ENCODE data around the gene D2HGDH. TPM values are rescaled to one million over a fixed set of nuclear protein-coding genes. Genes with fewer than 3 reads are reported as not detected.
"Not testable (repeated sequence)": the region's sequence is repeated elsewhere in the genome, so short reads cannot be mapped to it uniquely, and the experiment has no call there.

D2HGDH gene
- total RNA-seq, 1 experiment from 2014 or later, result 50.7 TPM

DNA sequence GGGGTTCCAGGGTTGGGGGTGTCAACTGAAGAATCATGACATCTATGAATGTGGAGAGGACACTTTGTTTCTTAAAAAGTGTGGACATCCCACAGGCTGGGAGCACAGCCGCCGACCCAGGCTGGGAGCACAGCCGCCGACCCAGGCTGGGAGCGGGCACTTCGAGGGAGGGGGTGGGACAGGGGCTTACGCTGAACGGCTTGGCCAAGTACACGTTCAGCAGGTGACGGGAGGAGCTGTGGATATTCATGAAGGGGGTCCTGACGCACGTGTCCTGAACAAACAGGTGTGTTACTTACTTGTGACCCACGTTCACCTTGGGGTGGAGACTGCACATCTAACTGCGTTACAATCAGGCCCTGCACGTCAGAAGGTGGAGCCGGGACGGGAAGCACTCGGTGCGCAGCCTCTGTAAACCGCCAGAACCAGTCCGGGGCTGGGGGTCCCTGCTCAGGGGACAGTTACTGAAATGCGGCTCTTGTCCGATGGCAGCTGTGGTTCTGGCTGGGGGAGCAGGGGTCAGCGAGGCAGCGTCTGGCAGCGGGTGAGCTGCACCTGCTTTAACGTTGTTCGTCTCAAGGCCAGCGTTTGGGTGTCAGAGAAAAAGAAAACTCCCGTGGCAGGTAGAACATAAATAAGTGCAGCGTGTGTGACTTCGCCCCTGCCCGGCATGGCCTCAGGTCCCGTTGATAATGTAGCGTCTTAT lies 65.9 kb downstream of the D2HGDH start:
- DNase-seq (ENCODE audit: low spot score); in situ Hi-C loops (cut with HindIII; ENCODE audit: low sequenced_read_pairs): not testable (repeated sequence)

DNA sequence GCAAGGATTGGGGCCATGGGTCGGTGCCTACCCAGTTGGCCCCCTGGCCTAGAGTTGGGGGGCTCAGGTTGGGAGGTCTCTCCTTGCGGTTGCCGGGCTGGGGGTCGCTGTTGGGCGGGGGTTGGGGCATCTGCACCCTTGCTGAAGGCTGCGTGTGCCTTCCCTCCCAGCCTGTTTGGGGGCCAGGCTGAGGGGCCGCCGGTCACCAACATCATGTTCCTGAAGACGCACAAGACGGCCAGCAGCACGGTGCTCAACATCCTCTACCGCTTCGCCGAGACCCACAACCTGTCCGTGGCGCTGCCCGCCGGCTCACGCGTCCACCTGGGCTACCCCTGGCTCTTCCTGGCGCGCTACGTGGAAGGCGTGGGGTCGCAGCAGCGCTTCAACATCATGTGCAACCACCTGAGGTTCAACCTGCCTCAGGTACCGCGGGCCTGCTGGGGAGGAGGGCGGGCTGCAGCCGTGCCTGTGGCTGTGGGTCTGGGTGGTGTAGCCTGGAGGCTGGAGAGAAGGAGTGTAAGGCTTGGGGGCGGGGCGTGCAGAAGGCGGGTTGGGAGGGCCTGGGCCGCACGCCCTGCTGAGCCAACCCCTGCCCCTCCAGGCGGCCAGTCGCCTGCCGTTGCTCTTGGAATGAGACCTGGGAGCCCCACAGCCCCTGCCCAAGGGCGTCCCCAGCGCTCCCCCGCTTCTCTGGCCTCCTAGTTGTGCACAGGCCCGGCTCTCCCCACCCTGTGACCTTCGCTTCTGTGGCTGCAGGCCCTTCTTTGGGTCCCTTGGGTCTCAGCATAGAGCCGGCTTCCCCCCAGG lies 67.4 kb downstream of the D2HGDH start:
- in situ Hi-C loops (cut with HindIII; ENCODE audit: low sequenced_read_pairs), result no loop called here
- DNase-seq (ENCODE audit: low spot score), result no peak

DNA sequence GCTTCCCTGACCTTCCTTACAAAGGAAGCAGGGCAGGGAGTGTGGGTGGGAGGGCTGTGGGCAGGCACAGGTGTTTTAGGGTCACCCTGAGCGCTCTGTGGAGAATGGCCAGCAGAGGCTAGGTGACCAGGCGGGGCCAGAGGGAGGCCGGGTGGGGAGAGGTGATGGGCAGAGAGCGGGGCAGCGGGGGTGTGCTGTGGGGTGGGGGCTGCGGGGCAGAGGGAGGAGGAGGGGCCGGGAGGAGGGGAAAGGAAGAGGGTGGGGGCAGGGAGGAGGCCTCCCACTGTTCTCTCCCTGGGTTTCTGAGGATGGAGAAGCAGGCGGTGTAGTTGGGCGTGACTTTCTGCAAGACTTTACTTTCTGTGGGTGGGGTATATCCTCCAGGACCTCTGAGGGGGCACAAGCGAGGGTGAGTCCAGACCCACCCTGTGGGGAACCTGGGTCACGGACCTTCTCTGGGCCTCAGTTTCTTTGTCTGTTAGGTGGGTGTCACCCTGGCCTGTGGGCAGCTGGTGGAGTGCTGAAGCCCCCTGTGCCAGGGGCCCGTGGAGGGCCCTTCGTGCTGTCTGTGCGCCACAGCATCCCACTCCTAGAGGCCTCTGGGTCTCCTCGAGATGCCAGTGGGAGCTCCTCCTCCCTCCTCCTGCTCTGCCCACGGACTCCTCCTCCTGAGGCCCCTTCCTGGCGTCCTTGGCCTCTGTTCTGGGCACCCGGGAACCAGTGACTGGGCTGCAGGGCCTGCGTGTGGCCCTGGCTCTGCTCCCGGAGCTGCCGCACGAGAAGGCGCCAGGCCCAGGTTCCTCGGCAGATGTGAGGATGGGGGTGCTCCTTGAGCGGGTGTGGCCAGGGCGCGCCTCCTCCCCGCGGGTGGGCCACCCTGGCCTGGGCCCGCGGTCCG lies 68.2 kb downstream of the D2HGDH start:
- in situ Hi-C loops (cut with HindIII; ENCODE audit: low sequenced_read_pairs), result no loop called here
- DNase-seq (ENCODE audit: low spot score), result peak; percentile 6

DNA sequence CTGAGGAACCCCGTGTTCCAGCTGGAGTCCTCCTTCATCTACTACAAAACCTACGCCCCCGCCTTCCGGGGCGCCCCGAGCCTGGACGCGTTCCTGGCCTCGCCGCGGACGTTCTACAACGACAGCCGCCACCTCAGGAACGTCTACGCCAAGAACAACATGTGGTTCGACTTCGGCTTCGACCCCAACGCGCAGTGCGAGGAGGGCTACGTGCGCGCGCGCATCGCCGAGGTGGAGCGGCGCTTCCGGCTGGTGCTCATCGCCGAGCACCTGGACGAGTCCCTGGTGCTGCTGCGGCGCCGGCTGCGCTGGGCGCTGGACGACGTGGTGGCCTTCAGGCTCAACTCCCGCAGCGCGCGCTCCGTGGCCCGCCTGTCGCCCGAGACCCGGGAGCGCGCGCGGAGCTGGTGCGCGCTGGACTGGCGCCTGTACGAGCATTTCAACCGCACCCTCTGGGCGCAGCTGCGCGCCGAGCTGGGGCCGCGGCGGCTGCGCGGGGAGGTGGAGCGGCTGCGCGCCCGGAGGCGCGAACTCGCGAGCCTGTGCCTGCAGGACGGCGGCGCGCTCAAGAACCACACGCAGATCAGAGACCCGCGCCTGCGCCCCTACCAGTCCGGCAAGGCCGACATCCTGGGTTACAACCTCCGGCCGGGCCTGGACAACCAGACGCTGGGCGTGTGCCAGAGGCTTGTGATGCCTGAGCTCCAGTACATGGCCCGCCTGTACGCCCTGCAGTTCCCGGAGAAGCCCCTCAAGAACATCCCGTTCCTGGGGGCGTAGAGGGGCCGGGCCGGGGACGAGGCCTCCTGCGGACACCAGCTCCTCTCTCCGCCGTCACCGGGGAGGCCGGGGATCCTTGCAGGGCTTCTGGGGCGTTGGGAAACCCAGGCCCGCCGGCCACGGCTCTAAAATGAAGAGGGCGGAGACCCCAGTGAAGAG lies 69.2 kb downstream of the D2HGDH start:
- DNase-seq (ENCODE audit: low spot score), result peak; percentile 69

DNA sequence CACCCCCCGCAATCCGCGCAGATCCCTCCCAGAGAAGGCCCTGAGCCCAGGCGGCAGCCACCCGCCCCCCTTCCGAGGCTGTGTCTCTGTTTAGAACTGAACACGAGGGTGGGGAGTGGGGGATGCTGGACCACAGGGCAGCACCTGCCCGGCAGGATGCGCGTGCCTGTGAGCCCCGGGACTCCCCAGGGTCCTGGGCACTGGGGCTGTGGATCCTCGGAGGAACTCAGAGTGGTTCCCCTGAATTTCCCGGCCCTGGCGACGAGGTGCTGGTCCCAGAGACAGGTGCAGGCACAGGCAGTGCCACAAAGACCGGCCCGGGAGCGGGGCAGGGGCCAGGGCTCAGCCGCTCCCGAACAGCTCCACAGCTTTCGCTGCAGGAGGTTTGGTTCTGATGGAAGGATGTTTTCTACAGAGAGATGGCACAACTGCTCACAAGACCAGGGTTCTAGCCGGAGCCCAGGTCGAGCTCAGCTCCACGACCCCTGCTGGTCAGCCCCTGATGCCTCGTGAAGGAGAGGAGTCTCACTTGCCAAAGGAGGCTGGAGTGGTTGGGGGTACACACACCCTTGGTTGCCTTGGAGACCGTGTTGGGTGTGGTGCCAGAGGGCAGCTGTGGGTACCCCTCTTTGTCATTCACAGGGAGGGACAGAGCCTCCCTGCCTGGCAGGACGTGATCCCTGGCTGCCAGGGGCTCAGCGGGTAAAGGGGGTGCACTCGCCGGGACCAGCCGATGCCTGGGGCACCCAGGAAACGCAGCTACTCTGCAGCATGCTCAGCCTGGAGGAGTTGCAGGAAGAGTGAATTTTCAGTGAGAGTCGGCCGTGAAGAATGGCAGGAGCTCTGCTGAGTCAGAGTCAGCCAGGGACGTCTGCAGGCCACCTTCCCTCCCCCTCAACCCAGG lies 70.1 kb downstream of the D2HGDH start:
- DNase-seq (ENCODE audit: low spot score), result peak; percentile 43
- in situ Hi-C loops (cut with HindIII; ENCODE audit: low sequenced_read_pairs), result no loop called here

More for the DNA sequence above, 69.2 kb downstream of the D2HGDH start:
- in situ Hi-C loops (cut with HindIII; ENCODE audit: low sequenced_read_pairs), result no loop called here

DNA sequence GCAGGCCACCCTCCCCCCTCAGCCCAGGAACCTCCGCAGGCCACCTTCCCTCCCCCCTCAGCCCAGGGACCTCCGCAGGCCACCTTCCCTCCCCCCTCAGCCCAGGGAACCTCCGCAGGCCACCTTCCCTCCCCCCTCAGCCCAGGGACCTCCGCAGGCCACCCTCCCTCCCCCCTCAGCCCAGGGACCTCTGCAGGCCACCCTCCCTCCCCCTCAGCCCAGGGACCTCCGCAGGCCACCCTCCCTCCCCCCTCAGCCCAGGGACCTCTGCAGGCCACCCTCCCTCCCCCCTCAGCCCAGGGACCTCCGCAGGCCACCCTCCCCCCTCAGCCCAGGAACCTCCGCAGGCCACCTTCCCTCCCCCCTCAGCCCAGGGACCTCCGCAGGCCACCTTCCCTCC lies 71.8 kb downstream of the D2HGDH start:
- in situ Hi-C loops (cut with HindIII; ENCODE audit: low sequenced_read_pairs); DNase-seq (ENCODE audit: low spot score): not testable (repeated sequence)

DNA sequence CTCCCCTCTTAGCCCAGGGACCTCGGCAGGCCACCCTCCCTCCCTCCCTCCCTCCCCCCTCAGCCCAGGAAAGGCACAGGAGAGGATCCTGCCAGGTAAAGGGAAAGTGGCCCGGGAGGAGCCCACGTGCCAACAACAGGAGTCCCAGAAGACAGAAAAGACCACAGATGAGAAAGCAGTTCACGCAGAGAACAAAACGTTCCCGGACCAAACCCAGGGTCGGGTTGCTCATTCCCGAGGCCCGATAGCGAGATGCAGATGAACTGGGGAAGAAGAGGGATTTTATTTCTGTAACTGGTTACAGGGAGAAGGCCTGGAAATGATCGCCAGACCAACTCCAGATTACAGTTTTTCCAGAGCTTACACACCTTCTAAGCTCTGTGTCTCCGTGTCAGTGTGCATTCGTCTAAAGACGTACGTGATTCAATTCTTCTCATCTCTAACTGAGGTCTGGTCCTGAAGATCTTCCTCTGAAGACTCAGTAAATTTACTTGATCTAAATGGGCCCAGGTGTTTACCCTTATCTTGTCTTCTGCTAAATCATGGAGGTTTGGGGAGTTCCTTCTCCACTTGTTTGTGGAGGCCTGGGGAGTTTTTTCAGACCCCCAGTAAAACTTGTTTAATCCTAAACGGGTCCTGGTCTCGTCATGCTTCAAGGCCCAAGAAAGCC lies 73.8 kb downstream of the D2HGDH start:
- DNase-seq (ENCODE audit: low spot score), result no peak
- in situ Hi-C loops (cut with HindIII; ENCODE audit: low sequenced_read_pairs), result no loop called here

DNA sequence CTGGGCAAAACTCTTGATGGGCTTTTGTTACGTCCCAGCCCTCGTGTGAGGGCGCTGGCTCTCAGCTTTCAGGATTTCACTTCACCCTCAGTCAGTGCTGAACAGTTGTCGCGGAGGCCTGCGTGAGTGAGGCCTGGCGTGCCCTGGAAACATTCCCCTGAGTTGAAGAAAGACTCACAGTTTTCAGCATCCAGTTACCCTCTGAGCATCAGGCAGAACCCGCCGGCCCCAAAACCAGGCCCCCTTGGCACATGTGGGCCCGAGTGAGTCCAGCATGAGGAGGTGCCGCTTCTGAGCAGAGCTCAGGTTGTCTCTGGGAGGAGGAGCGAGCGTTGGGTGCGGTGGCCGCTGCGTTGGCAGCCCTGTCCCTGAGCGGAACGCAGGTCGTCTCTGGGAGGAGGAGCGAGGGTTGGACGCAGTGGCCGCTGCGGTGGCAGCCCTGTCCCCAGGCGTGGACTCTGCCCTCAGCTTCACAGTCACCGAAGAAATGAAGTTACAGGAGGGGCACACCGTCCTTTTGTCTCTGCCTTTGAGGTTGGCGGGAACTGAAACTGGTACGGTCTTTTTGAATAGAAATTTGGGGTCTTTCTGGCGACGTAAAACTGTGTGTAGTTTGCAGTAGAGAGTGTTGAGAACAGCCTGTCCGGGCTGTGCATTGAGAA lies 74.4 kb downstream of the D2HGDH start, which contains the start of gene NEU4:
NEU4 (plus strand) TSS at position 473 of the 662 bp plus-strand sequence. CDS start 5,292 bp downstream, outside the sequence.
- in situ Hi-C loops (cut with HindIII; ENCODE audit: low sequenced_read_pairs), result no loop called here
- DNase-seq (ENCODE audit: low spot score), result no peak

DNA sequence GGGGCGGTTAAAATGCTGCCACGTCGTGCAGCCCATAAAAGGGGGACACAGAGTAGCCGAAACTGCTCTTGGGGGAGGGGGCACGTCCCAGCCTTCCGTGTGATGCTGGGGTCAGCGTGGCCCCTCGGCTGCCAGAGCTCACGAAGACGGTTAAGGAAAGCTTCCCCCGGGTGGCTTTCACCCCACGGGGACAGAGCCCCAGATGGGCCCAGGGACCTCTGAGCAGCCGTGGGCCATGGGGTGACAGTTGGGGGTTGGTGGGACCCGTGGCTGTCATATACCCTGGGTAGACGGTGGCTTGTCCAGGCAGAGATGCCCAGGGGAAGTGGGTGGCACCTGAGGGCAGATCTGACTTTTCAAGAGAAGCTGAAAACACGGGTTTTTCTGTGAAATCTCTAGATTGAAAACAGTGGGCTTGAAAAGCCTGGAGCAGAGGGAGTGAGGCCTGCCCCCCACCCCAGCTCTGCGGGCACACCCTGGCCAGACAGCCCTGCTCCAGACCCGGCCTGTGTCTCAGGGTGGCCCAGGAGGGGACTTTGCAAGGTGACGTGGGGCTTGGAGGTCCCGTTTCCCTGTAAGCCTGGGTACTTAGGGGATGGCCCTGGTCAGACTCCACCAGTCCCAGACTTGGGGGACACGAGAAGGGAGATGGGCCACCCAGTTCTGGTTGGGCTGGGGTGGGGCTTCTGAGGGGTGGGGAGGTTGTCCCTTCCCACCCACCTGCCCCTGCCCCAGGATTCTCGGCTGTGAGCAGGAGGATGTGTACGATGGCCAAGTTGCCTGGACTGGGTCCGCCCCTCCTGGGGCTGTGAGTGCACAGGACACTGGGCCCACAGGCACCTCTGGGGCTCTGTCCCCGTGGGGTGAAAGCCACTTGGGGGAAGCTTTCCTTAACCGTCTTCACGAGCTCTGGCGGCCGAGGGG lies 75.2 kb downstream of the D2HGDH start:
- in situ Hi-C loops (cut with HindIII; ENCODE audit: low sequenced_read_pairs), result no loop called here
- DNase-seq (ENCODE audit: low spot score), result no peak

DNA sequence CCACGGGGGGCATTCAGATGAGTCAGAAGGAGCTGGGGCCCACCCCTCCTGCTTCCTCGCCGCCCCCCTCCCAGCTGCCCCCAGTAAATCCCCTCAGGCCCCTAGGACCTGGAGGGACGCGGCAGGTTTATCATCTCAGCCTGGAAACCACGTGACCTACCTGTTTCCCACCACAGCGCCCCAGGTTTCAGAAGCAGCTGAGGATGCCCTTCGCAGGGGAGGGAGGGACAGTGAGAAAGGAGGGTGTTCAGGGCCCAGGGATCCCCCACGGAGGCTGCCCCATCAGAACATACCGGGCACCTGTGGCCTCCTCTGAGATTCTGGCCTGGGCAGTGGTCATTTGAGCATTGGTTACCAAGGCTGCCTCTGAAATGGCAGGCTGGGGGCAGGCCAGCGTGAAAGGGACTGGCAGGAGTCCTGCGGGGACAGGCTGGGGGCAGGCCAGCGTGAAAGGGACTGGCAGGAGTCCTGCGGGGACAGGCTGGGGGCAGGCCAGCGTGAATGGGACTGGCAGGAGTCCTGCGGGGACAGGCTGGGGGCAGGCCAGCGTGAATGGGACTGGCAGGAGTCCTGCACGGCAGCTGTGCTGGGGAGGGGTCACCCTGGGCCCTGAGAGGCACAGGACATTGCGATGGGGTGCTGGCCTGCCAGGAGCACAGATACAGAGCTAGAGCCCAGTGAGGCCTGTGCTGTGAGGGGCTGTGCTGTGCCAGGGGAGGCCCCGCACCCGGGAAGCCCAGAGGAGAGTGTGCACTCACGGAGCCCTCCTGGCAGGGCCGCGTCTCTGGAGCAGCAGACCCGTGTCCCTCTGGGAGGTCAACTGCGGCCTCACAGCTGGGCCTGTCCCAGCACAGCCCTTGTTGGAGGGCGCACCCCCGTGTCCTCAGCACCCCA lies 76.1 kb downstream of the D2HGDH start:
- in situ Hi-C loops (cut with HindIII; ENCODE audit: low sequenced_read_pairs), result no loop called here
- peak; percentile 4 for DNase-seq (ENCODE audit: low spot score)

DNA sequence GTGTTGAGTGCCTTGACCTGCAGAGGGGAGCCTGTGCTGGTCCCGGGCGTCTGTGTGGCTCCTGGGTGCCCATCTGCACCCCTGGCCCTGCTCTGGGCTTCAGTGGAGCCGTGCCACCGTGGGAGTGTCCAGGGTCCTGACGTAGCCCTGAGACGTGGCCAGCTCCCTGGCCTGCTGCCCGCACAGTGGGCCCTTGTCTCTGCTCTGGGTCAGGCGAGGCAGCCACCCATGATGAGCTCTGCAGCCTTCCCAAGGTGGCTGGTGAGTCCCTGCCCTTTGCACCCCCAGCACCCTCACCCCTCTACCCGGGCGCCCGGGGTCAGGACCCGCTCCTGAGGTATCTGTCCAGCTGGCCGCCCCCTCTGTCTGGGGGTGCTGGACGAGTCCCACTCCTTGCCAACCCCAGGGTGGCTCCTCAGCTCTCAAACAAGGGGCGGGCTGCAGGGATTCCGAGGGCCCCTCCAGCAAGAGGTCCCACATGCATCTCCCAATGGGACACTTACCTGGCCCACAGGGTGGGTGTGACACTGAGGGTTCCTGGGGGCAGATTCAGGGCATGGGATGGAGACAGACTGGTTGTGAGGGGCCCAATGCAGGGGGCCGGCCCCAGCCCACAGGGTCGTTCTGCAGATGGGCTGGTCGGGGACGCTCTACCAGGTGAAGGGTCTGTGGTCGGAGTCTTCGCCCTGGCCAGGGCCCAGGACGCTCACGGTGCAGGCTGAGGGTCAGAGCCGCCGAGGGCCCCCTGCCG lies 76.9 kb downstream of the D2HGDH start:
- in situ Hi-C loops (cut with HindIII; ENCODE audit: low sequenced_read_pairs), result no loop called here
- peak; percentile 14 for DNase-seq (ENCODE audit: low spot score)

DNA sequence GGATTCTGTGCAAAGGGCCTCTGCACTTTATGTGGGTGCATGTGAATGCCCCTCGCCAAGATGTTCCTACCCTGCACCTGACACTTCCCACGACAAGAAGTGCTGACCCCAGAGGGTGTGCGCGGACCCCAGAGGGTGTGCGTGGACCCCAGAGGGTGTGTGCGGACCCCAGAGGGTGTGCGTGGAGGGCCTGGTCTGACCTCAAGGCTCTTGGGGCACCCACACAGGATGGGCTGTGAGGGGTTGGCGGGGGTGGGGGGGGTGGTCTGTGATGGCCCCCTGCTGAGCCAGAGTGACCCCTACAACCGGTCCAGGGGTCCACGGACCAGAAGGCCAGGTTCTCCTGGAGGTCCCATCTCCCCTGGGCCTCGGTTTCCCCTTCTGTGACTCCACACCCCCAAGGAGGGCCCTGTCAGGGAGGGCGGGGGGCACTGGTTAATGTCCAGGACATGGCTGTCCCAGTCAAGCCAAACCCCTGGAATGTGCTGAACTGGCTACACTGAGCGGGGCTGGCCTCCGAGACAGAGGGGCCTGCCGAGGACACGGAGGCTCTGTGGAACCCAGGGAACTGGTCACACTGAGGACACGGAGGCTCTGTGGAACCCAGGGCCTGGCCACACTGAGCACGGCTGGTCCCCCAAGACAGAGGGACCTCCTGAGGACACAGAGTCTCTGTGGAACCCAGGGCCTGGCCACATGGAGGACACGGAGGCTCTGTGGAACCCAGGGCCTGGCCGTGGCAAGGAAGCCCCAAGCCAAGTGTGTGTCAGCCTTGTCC lies 77.7 kb downstream of the D2HGDH start:
- in situ Hi-C loops (cut with HindIII; ENCODE audit: low sequenced_read_pairs), result no loop called here
- DNase-seq (ENCODE audit: low spot score), result no peak

All from G401 (cell line).